HG02970 (cell line): Measurements from ENCODE around the gene F2RL2.
A peak's percentile ranks its signal among the peaks of the same experiment; 100 is the strongest.

Experiments
- ATAC-seq: cut with Tn5 transposase; IDR thresholded peaks from one replicate; pipeline ENCODE4 v1.9.1; 2021; ENCODE audit warnings: mild to moderate bottlenecking, moderate library complexity, moderate number of reproducible peaks; ENCODE audit not compliant: unreplicated experiment, low FRiP score

The F2RL2 gene

DNA sequence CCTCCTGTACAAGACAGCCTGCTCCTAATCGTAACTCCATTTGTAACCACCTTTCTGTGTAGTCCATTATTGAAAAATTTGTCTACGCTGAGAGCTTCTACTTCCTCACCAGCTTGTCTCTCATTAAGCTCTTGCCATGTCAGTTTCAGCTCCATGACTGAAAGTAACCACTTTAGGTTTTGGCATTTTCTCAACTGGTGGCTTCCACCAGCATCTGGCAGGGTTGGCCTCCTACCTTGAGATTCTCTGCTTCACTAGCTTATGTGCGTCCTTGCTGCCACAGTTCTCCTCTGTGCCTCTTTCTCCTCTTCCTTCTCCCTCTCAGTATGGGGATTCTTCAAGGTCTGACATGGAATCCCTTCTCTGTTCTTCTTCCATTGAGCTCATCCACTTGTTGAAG lies 31.8 kb downstream of the F2RL2 start:
- ATAC-seq: no peak

DNA sequence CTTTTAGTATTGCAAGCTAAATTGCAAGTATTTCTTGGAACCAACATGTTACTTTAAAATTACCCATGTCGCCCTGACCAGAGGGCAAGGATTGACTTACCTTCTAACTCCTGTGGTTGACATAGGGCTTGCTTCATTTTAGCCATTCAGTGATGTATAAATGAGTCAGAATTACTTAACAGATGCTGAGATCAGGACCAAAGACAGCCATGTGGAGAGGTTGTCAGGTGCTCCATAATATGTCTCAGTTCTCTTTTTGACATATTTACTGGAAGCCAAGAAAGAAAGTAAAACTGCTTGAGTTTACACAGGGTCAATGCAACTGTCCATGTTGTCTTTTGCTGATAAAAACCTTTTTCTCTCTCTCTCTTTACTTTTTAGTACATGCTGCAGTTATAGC lies 33.2 kb downstream of the F2RL2 start:
- peak; percentile 92 for ATAC-seq

GRCh38 chr5:76586531-76586930 lies 36.7 kb downstream of the F2RL2 start:
- ATAC-seq: no peak

GRCh38 chr5:76585783-76586217 lies 37.4 kb downstream of the F2RL2 start:
- ATAC-seq: no peak

GRCh38 chr5:76583163-76584047 lies 39.8 kb downstream of the F2RL2 start:
- ATAC-seq: no peak

GRCh38 chr5:76582230-76583162 lies 40.7 kb downstream of the F2RL2 start:
- peak; percentile 63 for ATAC-seq

DNA sequence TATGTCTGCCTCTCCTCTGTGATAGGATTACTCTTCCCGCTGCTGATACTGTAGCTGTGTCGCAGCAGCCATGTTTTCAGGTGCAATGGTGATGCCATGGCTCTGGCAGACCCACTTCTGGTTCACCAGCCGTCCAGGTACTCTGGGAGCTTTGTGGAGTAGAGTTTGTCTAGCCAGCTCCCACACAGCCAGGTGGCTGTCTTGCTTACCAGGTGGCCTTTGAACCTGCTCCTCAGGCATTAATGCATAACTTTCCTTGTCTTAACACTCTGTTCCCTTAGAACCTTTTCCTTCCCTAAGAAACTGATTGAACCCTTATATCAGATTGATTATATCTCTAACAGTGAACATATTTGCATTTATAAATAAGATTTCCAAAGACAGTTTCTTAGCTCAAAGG lies 42.2 kb downstream of the F2RL2 start:
- ATAC-seq: no peak

DNA sequence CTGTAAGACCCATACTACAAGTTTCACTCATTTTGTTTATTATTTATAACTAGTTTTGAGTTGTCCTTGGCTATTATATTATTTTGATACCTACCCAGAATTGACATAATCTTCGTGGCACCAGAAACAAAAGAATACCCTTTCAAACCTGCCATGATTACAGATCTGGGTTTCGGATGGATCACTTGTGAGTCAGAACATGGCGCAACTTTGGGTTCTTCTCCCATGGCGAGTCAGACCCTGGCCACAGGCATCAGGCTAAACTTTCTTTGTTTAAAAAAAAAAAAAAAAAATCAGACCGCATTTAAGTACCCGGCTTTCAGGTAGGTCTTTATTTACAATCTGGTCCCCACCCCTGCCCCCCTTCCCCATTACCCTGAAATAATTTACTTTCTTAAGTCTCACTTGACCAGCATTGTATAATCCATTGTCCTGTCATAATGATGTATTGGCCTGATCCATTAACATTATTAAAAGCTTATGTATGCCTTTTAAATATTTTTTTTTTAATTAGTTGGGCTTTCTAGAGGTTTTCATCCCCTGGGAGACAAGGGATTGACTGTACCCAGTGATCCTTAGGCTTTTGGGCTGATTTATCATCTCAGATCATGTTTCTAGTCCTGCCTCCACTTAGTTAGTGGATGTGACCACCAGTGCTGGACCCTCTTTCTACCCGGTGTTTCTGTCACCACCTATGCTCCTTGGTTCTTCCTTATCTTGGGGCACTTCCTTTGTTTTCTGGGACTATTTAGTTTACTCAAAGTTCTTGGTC lies 43.9 kb downstream of the F2RL2 start:
- no peak for ATAC-seq

GRCh38 chr5:76576996-76577395 lies 46.2 kb downstream of the F2RL2 start:
- ATAC-seq: no peak

DNA sequence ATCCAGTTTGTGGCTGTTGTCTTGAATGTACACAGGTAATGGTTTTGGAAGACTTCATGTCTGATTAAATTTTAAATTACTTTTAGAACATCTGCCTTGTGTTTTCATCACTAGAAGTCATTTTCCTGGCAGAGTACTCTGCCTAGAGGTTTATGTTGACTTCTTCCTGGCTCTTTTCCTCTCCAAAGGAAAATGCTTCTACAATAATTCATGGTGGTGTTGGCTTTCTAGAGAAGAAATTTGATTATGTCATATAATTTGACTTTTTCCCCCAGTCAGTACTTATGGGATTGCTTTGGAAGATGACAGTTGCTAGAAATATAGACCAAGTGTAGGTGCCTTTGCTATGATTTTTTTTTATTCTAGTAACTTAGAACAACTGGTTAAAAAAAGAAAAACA lies 46.8 kb downstream of the F2RL2 start:
- ATAC-seq: no peak

DNA sequence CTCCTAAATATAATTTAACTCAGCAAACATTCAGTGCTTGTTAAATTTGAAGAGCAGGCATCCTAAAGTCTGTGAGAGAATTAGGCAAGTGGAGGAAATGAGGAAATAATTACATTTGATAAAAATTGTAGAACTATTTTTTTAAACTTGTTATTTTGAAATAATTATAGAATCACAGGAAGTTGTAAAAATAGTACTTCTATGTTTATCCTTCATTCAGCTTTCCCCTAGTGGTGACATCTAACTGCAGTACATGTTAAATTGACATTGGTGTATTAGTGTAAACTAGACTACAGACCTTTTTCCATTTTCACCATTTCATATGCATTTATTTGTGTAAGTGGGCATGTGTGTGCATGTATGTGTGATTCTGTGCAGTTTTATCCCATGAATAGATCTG lies 51.6 kb downstream of the F2RL2 start:
- no peak for ATAC-seq

- ATAC-seq: no peak
Measured at GRCh38 chr5:76570153-76570552, 53.0 kb downstream of the F2RL2 start.
